Measurements from ENCODE around the gene PRICKLE2. TPM values are rescaled to one million over a fixed set of nuclear protein-coding genes. Genes with fewer than 3 reads are reported as not detected.
A peak's percentile ranks its signal among the peaks of the same experiment; 100 is the strongest.

The PRICKLE2 gene
- polyA plus RNA-seq, 3 donors: not detected

DNA sequence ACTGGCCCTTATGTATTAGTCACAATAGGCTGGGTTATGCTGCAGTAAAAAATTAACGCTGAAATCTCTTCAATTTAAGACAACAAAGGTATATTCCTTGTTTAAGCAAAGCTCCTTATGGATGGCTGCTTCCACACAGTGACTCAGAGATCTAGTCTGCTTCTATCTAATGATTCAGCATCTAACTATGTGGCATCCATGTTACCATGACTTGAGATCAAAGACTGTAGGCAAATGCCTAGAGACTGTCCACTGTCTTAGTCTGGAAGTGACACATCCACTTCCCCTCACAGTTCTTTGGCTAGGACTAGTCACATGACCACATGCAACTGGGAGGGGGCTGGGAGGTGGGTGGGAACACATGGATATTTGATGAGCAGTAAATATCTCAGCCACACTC lies 140.6 kb downstream of the PRICKLE2 start:
- H3K36me3 Mint-ChIP-seq: no peaks in the 10 kb centered on the region
- intact Hi-C loops (cut with micrococcal nuclease): no loop called here
- H2AFZ ChIP-seq (ENCODE audit: insufficient read depth, low read depth, low read length, poor library complexity, severe bottlenecking): no peak overlapping the region
- WGBS (ENCODE audit: insufficient coverage): no CpG with 5 or more reads among the region's 1 CpG
- H3K4me2 ChIP-seq (replicated peaks; ENCODE audit: extremely low read depth, low read length, poor library complexity, severe bottlenecking): no peak overlapping the region
- no peak overlapping the region for H3K9ac ChIP-seq (ENCODE audit: insufficient read depth, low read length, poor library complexity, severe bottlenecking)
- H3K27ac Mint-ChIP-seq: no peak overlapping the region
- TF ChIP-seq, protein P1, sequence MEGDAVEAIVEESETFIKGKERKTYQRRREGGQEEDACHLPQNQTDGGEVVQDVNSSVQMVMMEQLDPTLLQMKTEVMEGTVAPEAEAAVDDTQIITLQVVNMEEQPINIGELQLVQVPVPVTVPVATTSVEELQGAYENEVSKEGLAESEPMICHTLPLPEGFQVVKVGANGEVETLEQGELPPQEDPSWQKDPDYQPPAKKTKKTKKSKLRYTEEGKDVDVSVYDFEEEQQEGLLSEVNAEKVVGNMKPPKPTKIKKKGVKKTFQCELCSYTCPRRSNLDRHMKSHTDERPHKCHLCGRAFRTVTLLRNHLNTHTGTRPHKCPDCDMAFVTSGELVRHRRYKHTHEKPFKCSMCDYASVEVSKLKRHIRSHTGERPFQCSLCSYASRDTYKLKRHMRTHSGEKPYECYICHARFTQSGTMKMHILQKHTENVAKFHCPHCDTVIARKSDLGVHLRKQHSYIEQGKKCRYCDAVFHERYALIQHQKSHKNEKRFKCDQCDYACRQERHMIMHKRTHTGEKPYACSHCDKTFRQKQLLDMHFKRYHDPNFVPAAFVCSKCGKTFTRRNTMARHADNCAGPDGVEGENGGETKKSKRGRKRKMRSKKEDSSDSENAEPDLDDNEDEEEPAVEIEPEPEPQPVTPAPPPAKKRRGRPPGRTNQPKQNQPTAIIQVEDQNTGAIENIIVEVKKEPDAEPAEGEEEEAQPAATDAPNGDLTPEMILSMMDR (IDR thresholded peaks at IDR 0.05): no peak
- no peaks in the 10 kb centered on the region for H3K27me3 ChIP-seq (ENCODE audit: control insufficient read depth in 2 of 2, insufficient read depth in 2 of 2, low read length in 2 of 2)
- no peak overlapping the region for H3K4me3 ChIP-seq (replicated peaks in 1 of 3; ENCODE audit: low read depth in 2 of 3, low read length in 3 of 3)
- H3K36me3 ChIP-seq (replicated peaks in 1 of 2; ENCODE audit: control insufficient read depth in 1 of 2, insufficient read depth in 2 of 2, low read length in 2 of 2): no peaks in the 10 kb centered on the region
- no peaks in the 10 kb centered on the region for H4K20me1 ChIP-seq (ENCODE audit: insufficient read depth, low read length)
- no peak overlapping the region for H3K4me3 Mint-ChIP-seq
- H3K4me1 Mint-ChIP-seq: peaks cover 12% of the 10 kb centered on the region
- H3K9me3 Mint-ChIP-seq: peaks cover 0 to 5% (median 0%) of the 10 kb centered on the region in 7 donors
- no peaks in the 10 kb centered on the region for H3K9me3 ChIP-seq (replicated peaks in 1 of 2; ENCODE audit: control insufficient read depth in 1 of 2, insufficient read depth in 1 of 2, low read length in 2 of 2)
- peaks cover 0 to 14% of the 10 kb centered on the region in 2 donors for H3K4me1 ChIP-seq (ENCODE audit: control insufficient read depth in 1 of 2, insufficient read depth in 2 of 2, low read length in 2 of 2)
- H3K27me3 Mint-ChIP-seq (ENCODE audit: low read depth in 3 of 3): peaks cover 0 to 2% (median 0%) of the 10 kb centered on the region in 3 donors
- no peak for DNase-seq
- no peaks in the 10 kb centered on the region for H3K79me2 ChIP-seq (ENCODE audit: insufficient read depth, low read length)
- no peak overlapping the region for H3K27ac ChIP-seq (ENCODE audit: low read depth in 1 of 2, low read length in 2 of 2)

DNA sequence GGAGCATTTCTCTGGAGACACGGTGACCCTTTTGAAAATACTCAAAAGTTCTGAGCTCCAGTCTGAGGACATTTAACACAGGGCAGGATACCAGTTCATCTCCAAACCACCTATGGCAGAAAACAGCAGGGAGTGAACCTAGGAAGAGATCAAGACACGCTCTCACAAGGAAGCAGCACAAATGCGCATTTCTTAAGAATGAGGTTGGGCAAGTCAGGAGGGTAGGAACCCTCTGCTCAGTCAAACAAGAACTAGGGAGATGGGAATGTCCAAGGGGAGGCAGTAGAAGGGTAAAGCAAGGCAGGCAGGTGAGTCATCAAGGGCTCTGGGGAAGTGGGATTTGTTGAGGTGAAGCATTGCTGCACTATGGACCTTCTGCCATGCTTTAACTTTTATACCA lies 141.7 kb downstream of the PRICKLE2 start:
- Histone ChIP-seq H4K20me1 (ENCODE audit: insufficient read depth, low read length) (no peaks in the 10 kb centered on the region), H3K27me3 (ENCODE audit: control insufficient read depth in 2 of 2, insufficient read depth in 2 of 2, low read length in 2 of 2) (no peaks in the 10 kb centered on the region), H3K79me2 (ENCODE audit: insufficient read depth, low read length) (no peaks in the 10 kb centered on the region), H3K9me3 (replicated peaks in 1 of 2; ENCODE audit: control insufficient read depth in 1 of 2, insufficient read depth in 1 of 2, low read length in 2 of 2) (no peaks in the 10 kb centered on the region), H2AFZ (ENCODE audit: insufficient read depth, low read depth, low read length, poor library complexity, severe bottlenecking) (peak overlapping the region; percentile 40), H3K36me3 (replicated peaks in 1 of 2; ENCODE audit: control insufficient read depth in 1 of 2, insufficient read depth in 2 of 2, low read length in 2 of 2) (no peaks in the 10 kb centered on the region), H3K27ac (ENCODE audit: low read depth in 1 of 2, low read length in 2 of 2) (no peak overlapping the region), H3K4me1 (ENCODE audit: control insufficient read depth in 1 of 2, insufficient read depth in 2 of 2, low read length in 2 of 2) (peaks cover 0 to 14% of the 10 kb centered on the region in 2 donors), H3K4me2 (replicated peaks; ENCODE audit: extremely low read depth, low read length, poor library complexity, severe bottlenecking) (peak overlapping the region; percentile 36), H3K9ac (ENCODE audit: insufficient read depth, low read length, poor library complexity, severe bottlenecking) (no peak overlapping the region), H3K4me3 (replicated peaks in 1 of 3; ENCODE audit: low read depth in 2 of 3, low read length in 3 of 3) (no peak overlapping the region)
- DNase-seq: peak in 1 of 3 donors; percentile 7
- Mint-ChIP-seq H3K27me3 (ENCODE audit: low read depth in 3 of 3) (peaks cover 0 to 2% (median 2%) of the 10 kb centered on the region in 3 donors), H3K27ac (peak overlapping the region in 3 of 7 donors; percentile 9 to 69 (median 51)), H3K4me1 (peaks cover 12% of the 10 kb centered on the region), H3K9me3 (peaks cover 0 to 5% (median 0%) of the 10 kb centered on the region in 7 donors), H3K36me3 (no peaks in the 10 kb centered on the region), H3K4me3 (peak overlapping the region in 1 of 2 donors; percentile 43)
- intact Hi-C loops (cut with micrococcal nuclease): no loop called here
- 50% methylated on average over 2 of the region's 3 CpGs for WGBS (ENCODE audit: insufficient coverage)
- TF ChIP-seq, protein P1 (IDR thresholded peaks at IDR 0.05): no peak

Measured in CD14-positive monocyte (primary cell).